A549 (cell line): ENCODE results near the gene PCDH15. TPM values are rescaled to one million over a fixed set of nuclear protein-coding genes. Genes with fewer than 3 reads are reported as not detected.

ENCODE experiments used
- ATAC-seq, 2 experiments: fragments of 200-7000 bp in 1 of 2; fragments of >200 bp in 1 of 2; cut with Nextera tagmentation in 1 of 2; cut with Tn5 transposase in 1 of 2; 3 replicates each; pipeline versions ENCODE4 v1.8.0 to v1.9.1; 2018 to 2020; ENCODE audit warnings: mild to moderate bottlenecking in 1 of 2, moderate library complexity in 1 of 2
- CTCF ChIA-PET: fragments of 300-600 bp; sonication (Branson Sonifier 250); formaldehyde crosslinking; extraction: SDS; loops from one replicate; lab custom pipeline; 2021; ENCODE audit warnings: antibody characterized with exemption, inconsistent platforms; lab: Yijun Ruan, JAX
- POLR2A ChIA-PET: fragments of 350-600 bp; formaldehyde crosslinking; extraction: SDS; loops from one replicate; lab custom pipeline; 2021; ENCODE audit warnings: antibody characterized with exemption, inconsistent platforms; lab: Yijun Ruan, JAX
- DNase-seq, 2 experiments: peaks; one replicate each; pipeline versions ENCODE4 v3.0.0 to v3.0.0-alpha.2; 2011 to 2016; ENCODE audit warnings: low read depth in 1 of 2, low spot score in 1 of 2
- FAIRE-seq: peaks from 2 replicates; lab custom pipeline; 2011; peaks lifted over from hg19 to GRCh38; lab: Jason Lieb, UNC
- H3K27ac ChIP-seq, 2 experiments: fragments of >200 bp; sonication (Bioruptor Twin); formaldehyde crosslinking; 3 replicates each; pipeline ENCODE4 v1.5.1; 2016 to 2017
- H3K4me1 ChIP-seq: fragments of >200 bp; sonication (Bioruptor Twin); formaldehyde crosslinking; 3 replicates; pipeline ENCODE4 v1.6.1; 2016
- H3K4me2 ChIP-seq: fragments of >200 bp; sonication (Bioruptor Twin); formaldehyde crosslinking; 3 replicates; pipeline ENCODE4 v1.6.1; 2016
- H3K4me3 ChIP-seq: fragments of >200 bp; sonication (Bioruptor Twin); formaldehyde crosslinking; 3 replicates; pipeline ENCODE4 v1.5.1; 2016
- H3K9me3 ChIP-seq: fragments of >200 bp; sonication (Bioruptor Twin); formaldehyde crosslinking; 3 replicates; pipeline ENCODE4 v1.6.1; 2016
- BCL3 ChIP-seq: fragments of >200 bp; sonication (Bioruptor Twin); formaldehyde crosslinking; IDR thresholded peaks from 3 replicates; pipeline ENCODE4 v1.6.1; 2016
- BHLHE40 ChIP-seq: IDR thresholded peaks from 2 replicates; pipeline ENCODE4 v1.6.1; 2012; ENCODE audit warnings: low read depth, low read length, inconsistent platforms
- CBX2 ChIP-seq: fragments of 200-600 bp; sonication (generic); IDR thresholded peaks from 2 replicates; pipeline ENCODE4 v1.6.1; 2016; ENCODE audit warnings: low read depth, mild to moderate bottlenecking, borderline replicate concordance
- CHD2 ChIP-seq: fragments of 150-350 bp; IDR thresholded peaks from 2 replicates; pipeline ENCODE4 v1.6.1; 2014; ENCODE audit warnings: low read length; ENCODE audit not compliant: partially characterized antibody
- CHD4 ChIP-seq: fragments of 200-600 bp; sonication (generic); IDR thresholded peaks from 2 replicates; pipeline ENCODE4 v1.6.1; 2016; ENCODE audit warnings: antibody characterized with exemption, mild to moderate bottlenecking, borderline replicate concordance
- CTCF ChIP-seq: fragments of >200 bp; sonication (Bioruptor Twin); formaldehyde crosslinking; IDR thresholded peaks from 3 replicates; pipeline ENCODE4 v1.5.1; 2016
- E2F6 ChIP-seq: IDR thresholded peaks from 2 replicates; pipeline ENCODE4 v1.6.1; 2012; ENCODE audit warnings: low read depth, borderline replicate concordance
- EHMT2 ChIP-seq: fragments of 200-600 bp; sonication (generic); IDR thresholded peaks from 2 replicates; pipeline ENCODE4 v1.6.1; 2016; ENCODE audit warnings: antibody characterized with exemption, low read depth, mild to moderate bottlenecking, moderate library complexity
- ELK1 ChIP-seq: fragments of 150-350 bp; IDR thresholded peaks from 2 replicates; pipeline ENCODE4 v1.6.1; 2014; ENCODE audit warnings: low read depth, mild to moderate bottlenecking, low read length
- FOSB ChIP-seq: fragments of 250-450 bp; sonication (Bioruptor Pico); IDR thresholded peaks from 2 replicates; pipeline ENCODE4 v1.5.0; 2020; ENCODE audit warnings: mild to moderate bottlenecking, moderate library complexity
- FOSL2 ChIP-seq, 2 experiments: fragments of 450-650 bp in 1 of 2; fragments of >200 bp in 1 of 2; sonication (Bioruptor Twin) in 1 of 2; formaldehyde crosslinking; IDR thresholded peaks; 2 replicates each; pipeline versions ENCODE4 v1.5.0 to v1.6.1; 2016 to 2020; ENCODE audit warnings: mild to moderate bottlenecking in 1 of 2, moderate library complexity in 1 of 2
- HOXA7 ChIP-seq: fragments of 250-450 bp; sonication (Bioruptor Pico); IDR thresholded peaks from 2 replicates; pipeline ENCODE4 v1.5.0; 2020; ENCODE audit warnings: mild to moderate bottlenecking, moderate library complexity
- HOXB13 ChIP-seq: fragments of 250-450 bp; sonication (Bioruptor Pico); IDR thresholded peaks from 2 replicates; pipeline ENCODE4 v1.5.0; 2020; ENCODE audit warnings: low read depth, mild to moderate bottlenecking, moderate library complexity
- JUN ChIP-seq, 2 experiments: fragments of >200 bp; sonication (Bioruptor Twin); formaldehyde crosslinking; IDR thresholded peaks; 2 replicates in 1 of 2; 3 replicates in 1 of 2; pipeline ENCODE4 v1.6.1; 2016 to 2017
- JUNB ChIP-seq: fragments of >200 bp; sonication (Bioruptor Twin); formaldehyde crosslinking; IDR thresholded peaks from 2 replicates; pipeline ENCODE4 v1.6.1; 2016
- MYC ChIP-seq: IDR thresholded peaks from 2 replicates; pipeline ENCODE4 v1.6.1; 2012; ENCODE audit warnings: mild to moderate bottlenecking, inconsistent platforms, low read length, improper control_type of control experiment, borderline replicate concordance
- NPAS2 ChIP-seq: fragments of 250-450 bp; sonication (Bioruptor Pico); IDR thresholded peaks from 2 replicates; pipeline ENCODE4 v1.8.0; 2022; ENCODE audit warnings: mild to moderate bottlenecking, moderate library complexity, borderline replicate concordance
- RAD21 ChIP-seq, 2 experiments: fragments of >200 bp in 1 of 2; sonication (Bioruptor Twin) in 1 of 2; formaldehyde crosslinking in 1 of 2; IDR thresholded peaks in 1 of 2; conservative IDR thresholded peaks in 1 of 2; 2 replicates in 1 of 2; 3 replicates in 1 of 2; pipeline ENCODE4 v1.6.1; 2012 to 2018; ENCODE audit warnings: inconsistent platforms in 1 of 2
- RCOR1 ChIP-seq: fragments of 150-350 bp; IDR thresholded peaks from 2 replicates; pipeline ENCODE4 v1.6.1; 2014; ENCODE audit warnings: antibody characterized with exemption, low read length, low read depth
- TFCP2L1 ChIP-seq: fragments of 250-450 bp; sonication (Bioruptor Pico); IDR thresholded peaks from 2 replicates; pipeline ENCODE4 v1.5.0; 2021; ENCODE audit warnings: mild to moderate bottlenecking
- USF2 ChIP-seq: fragments of 450-650 bp; IDR thresholded peaks from 2 replicates; pipeline ENCODE4 v1.6.1; 2014; ENCODE audit warnings: antibody characterized with exemption
- ZC3H11A ChIP-seq: fragments of 450-650 bp; IDR thresholded peaks from 2 replicates; pipeline ENCODE4 v1.6.1; 2014; ENCODE audit warnings: antibody characterized with exemption, mild to moderate bottlenecking
- ZNF302 ChIP-seq: fragments of 250-450 bp; sonication (Bioruptor Pico); IDR thresholded peaks from 2 replicates; pipeline ENCODE4 v1.9.0; 2021; ENCODE audit warnings: inconsistent platforms, mild to moderate bottlenecking, moderate library complexity
- ZSCAN20 ChIP-seq: fragments of 250-450 bp; sonication (Bioruptor Pico); IDR thresholded peaks from 2 replicates; pipeline ENCODE4 v1.8.0; 2022; ENCODE audit warnings: mild to moderate bottlenecking, moderate library complexity
- WGBS: methylation state at CpG from one replicate; pipeline ENCODE4 v1.1.6; 2017; ENCODE audit errors: missing lambda C conversion rate; 5-methylcytosine and 5-hydroxymethylcytosine counted together
- polyA plus RNA-seq, 4 experiments: library from polyadenylated mRNA; depleted of rRNA in 3 of 4; stranded (reverse); fragments of >200 nt; fragmentation: RNase III in 1 of 4; extraction: RNeasy Plus Mini Kit Qiagen cat#74134 plus additional on column Dnase treatment in 1 of 4; gene quantifications; 2 replicates in 3 of 4; 3 replicates in 1 of 4; pipeline ENCODE4 v1.2.3, GENCODE V29; 2011 to 2017

The PCDH15 gene
- polyA plus RNA-seq, 2 of the 4 experiments (the other 2 are of a cell fraction), result 0.03 TPM; not detected in 1

- WGBS, result 5% methylated on average over 3 of the region's 3 CpGs
- no peak for ATAC-seq
- no peak for DNase-seq
- Histone ChIP-seq H3K9me3 (no peaks in the 10 kb centered on the region), H3K4me3 (no peak overlapping the region), H3K4me1 (no peaks in the 10 kb centered on the region), H3K4me2 (no peak overlapping the region), H3K27ac (no peak overlapping the region)
- ChIA-PET CTCF (no interaction called here), POLR2A (no interaction called here)
- no peak for FAIRE-seq
- TF ChIP-seq BCL3 (no peak), RCOR1 (no peak), USF2 (no peak), RAD21 (conservative IDR thresholded peaks at IDR 0.05 in 1 of 2, IDR thresholded peaks at IDR 0.05 in 1 of 2) (no peak)
Observed at GRCh38 chr10:54531296-54531695, 269.7 kb downstream of the PCDH15 start.

- ATAC-seq (no peak), DNase-seq (no peak), FAIRE-seq (no peak)
- Histone ChIP-seq H3K9me3 (no peaks in the 10 kb centered on the region), H3K4me3 (no peak overlapping the region), H3K4me2 (no peak overlapping the region), H3K4me1 (no peaks in the 10 kb centered on the region), H3K27ac (no peak overlapping the region)
- 8% methylated on average over 2 of the region's 2 CpGs for WGBS
- ChIA-PET POLR2A (no interaction called here), CTCF (no interaction called here)
- TF ChIP-seq HOXA7 (CRISPR knock-in tag), result no peak
- no peak for TF ChIP-seq BHLHE40
- TF ChIP-seq NPAS2 (CRISPR knock-in tag), result no peak
- TF ChIP-seq MYC, result no peak
- no peak for TF ChIP-seq JUN (IDR thresholded peaks at IDR 0.05)
- TF ChIP-seq ZC3H11A, result no peak
- TF ChIP-seq EHMT2, result no peak
- no peak for TF ChIP-seq FOSB
- TF ChIP-seq ELK1, result no peak
- TF ChIP-seq JUNB, result no peak
- no peak for TF ChIP-seq CHD4
- no peak for TF ChIP-seq TFCP2L1 (CRISPR knock-in tag)
- TF ChIP-seq ZNF302 (CRISPR knock-in tag), result no peak
- no peak for TF ChIP-seq ZSCAN20 (CRISPR knock-in tag)
- no peak for TF ChIP-seq CHD2
- TF ChIP-seq FOSL2 (IDR thresholded peaks at IDR 0.05), result no peak
- TF ChIP-seq FOSL2 (CRISPR knock-in tag; IDR thresholded peaks at IDR 0.05), result no peak
- TF ChIP-seq HOXB13 (CRISPR knock-in tag), result no peak
- no peak for TF ChIP-seq CTCF
- TF ChIP-seq CBX2, result no peak
- no peak for TF ChIP-seq E2F6
Observed at GRCh38 chr10:54530299-54530698, 270.7 kb downstream of the PCDH15 start.
